Tibial nerve (tissue), 4 donors: Measurements from ENCODE around the gene SERPINB11.

Source experiments
- CTCF ChIP-seq, 5 experiments: fragments of 200-600 bp in 3 of 5; fragments of 450-650 bp in 2 of 5; sonication (generic) in 3 of 5; IDR thresholded peaks; one replicate each; pipeline ENCODE4 v1.5.1; 2016 to 2019; ENCODE audit warnings: antibody characterized with exemption in 5 of 5, mild to moderate bottlenecking in 3 of 5, moderate library complexity in 2 of 5
- EP300 ChIP-seq, 2 donors: sonication (generic); formaldehyde crosslinking; IDR thresholded peaks; one replicate each; pipeline ENCODE4 v1.6.1; 2017; ENCODE audit warnings: antibody characterized with exemption in 2 of 2, mild to moderate bottlenecking in 1 of 2
- POLR2A ChIP-seq, 2 donors: fragments of 450-650 bp; IDR thresholded peaks; one replicate each; pipeline ENCODE4 v1.6.1; 2017; ENCODE audit warnings: antibody characterized with exemption in 2 of 2, mild to moderate bottlenecking in 2 of 2, moderate library complexity in 2 of 2

GRCh38 chr18:63700501-63700900, 2.3 kb upstream of the SERPINB11 start:
- no peak for TF ChIP-seq CTCF (IDR thresholded peaks at IDR 0.05)
- TF ChIP-seq EP300 (IDR thresholded peaks at IDR 0.05): no peak
- TF ChIP-seq POLR2A (IDR thresholded peaks at IDR 0.05): no peak
